GM21528 (cell line): Measurements from ENCODE around the gene FERMT1.
"Not testable (repeated sequence)": the region's sequence is repeated elsewhere in the genome, so short reads cannot be mapped to it uniquely, and the experiment has no call there.

Experiments
- ATAC-seq: cut with Tn5 transposase; IDR thresholded peaks from one replicate; pipeline ENCODE4 v1.9.1; 2021; ENCODE audit warnings: mild to moderate bottlenecking, moderate library complexity; ENCODE audit not compliant: unreplicated experiment, low FRiP score

Gene FERMT1

GRCh38 chr20:6074145-6074561 is 48.7 kb downstream of the FERMT1 start:
- ATAC-seq: no peak

- no peak for ATAC-seq
Observed at GRCh38 chr20:6070829-6071695, 51.8 kb downstream of the FERMT1 start.

GRCh38 chr20:6069669-6070068 is 53.2 kb downstream of the FERMT1 start:
- no peak for ATAC-seq

GRCh38 chr20:6067763-6068318 is 55.0 kb downstream of the FERMT1 start:
- no peak for ATAC-seq

- ATAC-seq: no peak
Observed at GRCh38 chr20:6066582-6066981, 56.2 kb downstream of the FERMT1 start.

GRCh38 chr20:6061544-6061943 is 61.3 kb downstream of the FERMT1 start:
- ATAC-seq: no peak

- no peak for ATAC-seq
Observed at GRCh38 chr20:6060213-6060612, 62.6 kb downstream of the FERMT1 start.

- no peak for ATAC-seq
Observed at GRCh38 chr20:6058684-6059295, 64.0 kb downstream of the FERMT1 start.

- no peak for ATAC-seq
Observed at GRCh38 chr20:6057691-6058090, 65.1 kb downstream of the FERMT1 start.

- no peak for ATAC-seq
Observed at GRCh38 chr20:6057139-6057538, 65.7 kb downstream of the FERMT1 start.

GRCh38 chr20:6055981-6056569 is 66.8 kb downstream of the FERMT1 start:
- ATAC-seq: no peak

- ATAC-seq: no peak
Observed at GRCh38 chr20:6055161-6055783, 67.6 kb downstream of the FERMT1 start.

- not testable (repeated sequence) for ATAC-seq
Observed at GRCh38 chr20:6054689-6055051, 68.2 kb downstream of the FERMT1 start.

- ATAC-seq: no peak
Observed at GRCh38 chr20:6053776-6054688, 68.8 kb downstream of the FERMT1 start, which contains the start of gene LRRN4. Gene LRRN4 (minus strand): TSS chr20:6054060. CDS start chr20:6052799, 1,261 bp downstream.

GRCh38 chr20:6053064-6053775 is 69.6 kb downstream of the FERMT1 start:
- no peak for ATAC-seq

- ATAC-seq: no peak
Observed at GRCh38 chr20:6051505-6051904, 71.3 kb downstream of the FERMT1 start.

- ATAC-seq: no peak
Observed at GRCh38 chr20:6048391-6048790, 74.4 kb downstream of the FERMT1 start.

GRCh38 chr20:6046432-6046831 is 76.4 kb downstream of the FERMT1 start:
- no peak for ATAC-seq

- ATAC-seq: no peak
Observed at GRCh38 chr20:6045566-6045965, 77.3 kb downstream of the FERMT1 start.
